ENCODE measurements around the gene HDAC4.

HDAC4 gene

GRCh38 chr2:239058766-239059165 is 342.1 kb downstream of the HDAC4 start:
- H3K27ac ChIP-seq (ENCODE audit: low read depth, low read length, poor library complexity, severe bottlenecking) = no peak overlapping the region
- H3K9me2 ChIP-seq (ENCODE audit: low read depth, low read length) = no peaks in the 10 kb centered on the region
- H3K4me1 ChIP-seq (ENCODE audit: insufficient read depth, low read length, severe bottlenecking) = no peaks in the 10 kb centered on the region
- no peak overlapping the region for H3K4me2 ChIP-seq (ENCODE audit: low read length)
- H2AFZ ChIP-seq (ENCODE audit: low read length) = no peak overlapping the region
- H3K27me3 ChIP-seq (ENCODE audit: insufficient read depth, low read length) = no peaks in the 10 kb centered on the region; the same call in 1 of the 2 replicates
- no peak overlapping the region for H3K4me3 ChIP-seq (ENCODE audit: low read depth, low read length, poor library complexity, severe bottlenecking)
- no peaks in the 10 kb centered on the region for H3F3A ChIP-seq (ENCODE audit: insufficient read depth, low read length)
- no peaks in the 10 kb centered on the region for H3K36me3 ChIP-seq (ENCODE audit: insufficient read depth, low read length)
- TF ChIP-seq EZH2 (IDR thresholded peaks at IDR 0.05; ENCODE audit: borderline replicate concordance, low read length) (no peak), CTCF (IDR thresholded peaks at IDR 0.05; ENCODE audit: low read length) (no peak)
- no peaks in the 10 kb centered on the region for H3K9me3 ChIP-seq (ENCODE audit: low read length)
- H3K9ac ChIP-seq (ENCODE audit: low read length) = no peak overlapping the region
- H4K20me1 ChIP-seq (ENCODE audit: insufficient read depth, low read length) = no peaks in the 10 kb centered on the region
- H3K79me2 ChIP-seq (ENCODE audit: insufficient read depth, low read length) = no peaks in the 10 kb centered on the region

GRCh38 chr2:239057533-239057932 is 343.3 kb downstream of the HDAC4 start:
- Histone ChIP-seq H3K27me3 (ENCODE audit: insufficient read depth, low read length) (no peaks in the 10 kb centered on the region; the same call in 1 of the 2 replicates), H3K4me2 (ENCODE audit: low read length) (no peak overlapping the region), H3K9ac (ENCODE audit: low read length) (no peak overlapping the region), H4K20me1 (ENCODE audit: insufficient read depth, low read length) (no peaks in the 10 kb centered on the region), H3K4me3 (ENCODE audit: low read depth, low read length, poor library complexity, severe bottlenecking) (no peak overlapping the region), H3K4me1 (ENCODE audit: insufficient read depth, low read length, severe bottlenecking) (no peaks in the 10 kb centered on the region), H3K9me2 (ENCODE audit: low read depth, low read length) (no peaks in the 10 kb centered on the region), H3K27ac (ENCODE audit: low read depth, low read length, poor library complexity, severe bottlenecking) (no peak overlapping the region), H3F3A (ENCODE audit: insufficient read depth, low read length) (no peaks in the 10 kb centered on the region), H3K9me3 (ENCODE audit: low read length) (no peaks in the 10 kb centered on the region), H3K36me3 (ENCODE audit: insufficient read depth, low read length) (no peaks in the 10 kb centered on the region), H3K79me2 (ENCODE audit: insufficient read depth, low read length) (no peaks in the 10 kb centered on the region), H2AFZ (ENCODE audit: low read length) (no peak overlapping the region)
- no peak for TF ChIP-seq CTCF (IDR thresholded peaks at IDR 0.05; ENCODE audit: low read length)

GRCh38 chr2:239056611-239057010 is 344.2 kb downstream of the HDAC4 start:
- no peak overlapping the region for H3K4me2 ChIP-seq (ENCODE audit: low read length)
- no peaks in the 10 kb centered on the region for H3F3A ChIP-seq (ENCODE audit: insufficient read depth, low read length)
- H3K9me2 ChIP-seq (ENCODE audit: low read depth, low read length) = no peaks in the 10 kb centered on the region
- no peaks in the 10 kb centered on the region for H3K4me1 ChIP-seq (ENCODE audit: insufficient read depth, low read length, severe bottlenecking)
- no peaks in the 10 kb centered on the region for H3K9me3 ChIP-seq (ENCODE audit: low read length)
- no peak overlapping the region for H2AFZ ChIP-seq (ENCODE audit: low read length)
- H3K36me3 ChIP-seq (ENCODE audit: insufficient read depth, low read length) = no peaks in the 10 kb centered on the region
- no peaks in the 10 kb centered on the region; the same call in 1 of the 2 replicates for H3K27me3 ChIP-seq (ENCODE audit: insufficient read depth, low read length)
- no peaks in the 10 kb centered on the region for H4K20me1 ChIP-seq (ENCODE audit: insufficient read depth, low read length)
- no peak for TF ChIP-seq EZH2 (IDR thresholded peaks at IDR 0.05; ENCODE audit: borderline replicate concordance, low read length)
- TF ChIP-seq CTCF (IDR thresholded peaks at IDR 0.05; ENCODE audit: low read length) = no peak
- H3K79me2 ChIP-seq (ENCODE audit: insufficient read depth, low read length) = no peaks in the 10 kb centered on the region
- H3K27ac ChIP-seq (ENCODE audit: low read depth, low read length, poor library complexity, severe bottlenecking) = no peak overlapping the region
- no peak overlapping the region for H3K9ac ChIP-seq (ENCODE audit: low read length)
- no peak overlapping the region for H3K4me3 ChIP-seq (ENCODE audit: low read depth, low read length, poor library complexity, severe bottlenecking)
